ENCODE results near the gene ANKRD24.
"Not testable (repeated sequence)": the region's sequence is repeated elsewhere in the genome, so short reads cannot be mapped to it uniquely, and the experiment has no call there.

The ANKRD24 gene

DNA sequence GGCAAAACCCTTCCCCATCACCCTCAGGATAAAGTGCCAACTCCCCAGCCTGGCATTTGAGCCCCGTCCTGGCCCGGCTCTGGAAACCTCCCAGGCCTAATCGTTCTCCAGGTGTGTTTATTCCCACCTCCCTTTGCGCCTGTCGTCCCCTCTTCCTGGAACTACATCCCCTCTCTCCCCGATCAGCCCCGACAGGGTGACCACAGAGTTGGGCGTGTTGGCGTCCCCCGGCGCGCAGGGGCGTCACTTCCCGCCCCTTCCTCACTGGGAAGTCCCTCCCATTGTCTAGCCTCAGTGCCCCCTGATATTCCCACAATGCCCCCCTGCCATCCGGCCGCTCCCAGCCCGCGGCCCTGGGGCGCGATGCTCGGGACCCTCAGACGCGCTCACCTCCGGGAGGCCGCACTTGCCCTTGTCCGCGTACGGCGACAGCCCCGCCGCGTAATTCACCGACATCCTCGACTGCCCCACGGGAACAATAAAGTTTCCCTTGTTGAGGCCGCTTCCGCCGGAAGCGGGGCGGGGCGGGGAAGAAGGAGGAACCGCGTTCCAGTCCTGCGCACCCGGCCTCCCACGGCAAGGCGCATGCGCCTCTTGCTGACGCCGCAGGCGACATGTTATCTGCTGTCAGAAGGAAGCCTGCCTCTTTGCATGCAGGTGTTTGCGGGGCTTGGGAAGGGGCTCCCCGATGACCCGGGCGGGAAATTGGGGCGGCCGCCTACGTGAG, at the start of gene ANKRD24, which contains the start of gene SIRT6:
Gene ANKRD24 (plus strand): TSS at position 606 of the 727 bp plus-strand sequence. CDS start 3,737 bp downstream, outside the sequence.
Gene SIRT6 (minus strand): TSS at position 480 of the 727 bp plus-strand sequence. CDS start 24 bp downstream, at position 456.
- peak; percentile 90 to 93 for DNase-seq (ENCODE audit: low read depth in 2 of 2)

DNA sequence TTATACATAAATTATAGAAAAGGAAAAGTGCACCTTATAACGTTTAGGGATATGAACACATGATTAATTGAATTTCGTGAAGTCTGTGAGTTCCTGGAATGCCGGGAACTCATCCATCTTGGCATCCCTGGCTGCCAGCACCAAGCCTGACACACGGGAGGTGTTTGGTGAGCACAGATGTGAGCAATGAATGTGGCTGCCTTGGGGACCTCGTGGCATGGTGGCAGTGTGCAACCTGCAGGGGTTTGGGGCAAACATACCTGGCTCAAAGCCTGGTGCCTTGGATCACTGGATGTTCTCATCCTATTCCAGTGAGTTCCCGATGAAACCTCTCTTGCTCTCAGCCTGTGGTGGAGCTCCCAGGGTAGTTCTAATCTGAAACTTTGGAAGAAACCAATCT, 48.1 kb upstream of the ANKRD24 start:
- no peak for DNase-seq (ENCODE audit: low read depth in 2 of 2)

DNA sequence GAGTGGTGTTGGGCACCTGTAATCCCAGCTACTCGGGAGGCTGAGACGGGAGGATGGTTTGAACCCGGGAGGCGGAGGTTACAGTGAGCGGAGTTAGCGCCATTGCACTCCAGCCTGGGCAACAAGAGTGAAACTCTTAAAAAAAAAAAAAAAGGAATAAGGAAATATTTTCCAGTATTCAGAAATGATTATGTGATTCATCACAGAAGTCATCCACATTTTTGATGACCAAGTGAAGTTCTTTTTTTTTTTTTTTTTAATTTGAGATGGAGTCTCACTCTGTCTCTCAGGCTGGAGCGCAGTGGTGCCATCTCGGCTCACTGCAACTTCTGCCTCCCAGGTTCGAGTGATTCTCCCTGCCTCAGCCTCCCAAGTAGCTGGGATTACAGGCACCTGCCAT, 47.1 kb upstream of the ANKRD24 start:
- not testable (repeated sequence) for DNase-seq (ENCODE audit: low read depth in 2 of 2)

DNA sequence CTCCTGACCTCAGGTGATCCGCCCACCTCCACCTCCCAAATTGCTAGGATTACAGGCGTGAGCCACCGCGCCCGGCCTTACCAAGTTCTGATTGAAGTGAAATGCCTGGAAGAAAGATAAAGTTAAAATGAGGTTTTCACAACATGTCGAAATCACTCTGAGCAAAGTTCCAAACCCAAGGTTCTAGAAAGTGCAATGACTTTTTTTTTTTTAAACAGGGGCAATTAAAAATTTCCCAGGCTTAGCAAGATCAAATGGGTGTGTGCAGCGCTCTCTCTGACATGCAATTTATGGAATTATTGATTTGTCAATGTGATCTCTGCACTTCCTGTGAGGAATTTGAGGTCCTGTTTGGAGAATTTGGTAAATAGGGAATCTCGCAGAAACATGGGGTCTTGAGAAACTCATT, 45.8 kb upstream of the ANKRD24 start:
- DNase-seq (ENCODE audit: low read depth in 2 of 2) = no peak

DNA sequence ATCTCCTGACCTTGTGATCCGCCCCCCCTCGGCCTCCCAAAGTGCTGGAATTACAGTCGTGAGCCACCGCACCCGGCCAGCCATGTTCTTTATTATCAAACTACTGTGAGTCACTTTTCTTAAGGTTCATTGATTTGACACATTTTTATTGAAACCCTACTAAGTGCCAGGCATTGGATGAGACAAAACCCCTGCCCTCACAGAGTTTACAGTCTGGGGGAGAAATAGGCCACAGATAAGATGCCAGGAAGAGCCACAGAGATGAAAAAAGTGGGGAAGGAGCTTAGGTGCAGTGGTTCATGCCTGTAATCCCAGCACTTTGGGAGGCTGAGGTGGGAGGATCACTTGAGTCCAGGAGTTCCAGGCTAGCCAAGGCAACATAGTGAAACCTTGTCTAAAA, 44.0 kb upstream of the ANKRD24 start:
- no peak for DNase-seq (ENCODE audit: low read depth in 2 of 2)

DNA sequence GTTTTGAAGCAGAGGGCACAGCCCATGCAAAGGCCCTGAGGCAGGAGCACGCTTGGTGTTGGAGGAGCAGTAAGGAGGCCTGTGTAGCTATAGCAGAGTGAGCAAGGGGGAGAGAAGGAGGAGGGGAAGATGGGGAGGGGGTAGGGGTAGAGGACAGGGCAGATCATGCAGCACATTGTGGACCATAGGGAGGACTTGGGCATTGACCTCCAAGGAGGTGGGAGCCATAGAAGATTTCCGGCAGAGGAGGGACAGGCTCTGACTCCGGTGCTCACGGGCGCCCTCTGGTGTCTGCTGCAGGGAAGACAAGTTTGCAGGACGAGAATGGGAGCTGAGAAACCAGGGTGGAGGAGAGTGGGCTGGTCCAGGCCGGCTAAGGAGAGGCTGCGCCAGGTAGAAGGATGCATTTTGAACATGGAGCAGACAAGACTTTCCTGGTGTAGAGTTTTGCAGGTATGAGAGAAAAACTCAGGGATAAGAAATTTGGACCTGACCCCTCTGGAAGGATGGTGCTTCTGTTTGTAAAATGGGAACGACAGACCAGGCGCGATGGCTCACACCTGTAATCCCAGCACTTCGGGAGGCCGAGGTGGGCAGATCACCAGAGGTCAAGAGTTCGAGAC, 42.8 kb upstream of the ANKRD24 start:
- DNase-seq (ENCODE audit: low read depth in 2 of 2) = peak; percentile 79 to 80

DNA sequence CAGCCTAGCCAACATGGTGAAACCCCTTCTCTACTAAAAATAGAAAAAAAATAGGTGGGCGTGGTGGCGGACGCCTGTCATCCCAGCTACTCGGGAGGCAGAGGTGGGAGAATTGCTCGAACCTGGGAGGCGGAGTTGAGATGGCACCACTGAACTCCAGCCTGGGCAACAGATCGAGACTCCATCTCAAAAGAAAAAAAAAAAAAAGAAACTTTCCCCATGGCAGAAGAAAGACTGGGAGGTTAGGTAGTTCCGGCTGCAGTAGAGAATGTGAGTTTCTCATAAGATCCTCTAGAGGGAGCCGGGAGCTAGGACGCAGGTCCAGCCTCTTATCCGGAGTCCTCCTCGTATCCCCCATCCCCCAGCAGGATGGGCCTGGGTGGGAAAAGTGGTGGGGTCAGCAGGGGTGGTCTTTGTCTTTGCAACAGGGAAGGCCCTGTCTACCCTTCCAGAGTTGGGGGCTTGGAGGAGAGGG, 42.2 kb upstream of the ANKRD24 start:
- no peak for DNase-seq (ENCODE audit: low read depth in 2 of 2)

DNA sequence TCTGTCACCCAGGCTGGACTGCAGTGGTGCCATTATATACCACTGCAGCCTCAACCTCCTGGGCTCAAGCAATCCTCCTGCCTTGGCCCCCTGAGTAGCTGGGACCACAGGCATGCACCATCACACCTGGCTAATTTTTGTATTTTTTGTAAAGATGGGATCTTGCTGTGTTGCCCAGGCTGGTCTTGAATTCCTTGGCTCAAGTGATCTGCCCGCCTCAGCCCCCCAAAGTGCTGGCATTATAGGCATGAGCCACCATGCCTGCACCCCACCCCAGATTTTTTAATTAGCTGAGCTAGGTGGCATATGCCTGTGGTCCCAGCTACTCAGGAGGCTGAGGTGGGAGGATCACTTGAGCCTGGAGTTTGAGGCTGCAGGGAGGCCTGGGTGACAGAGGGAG, 39.6 kb upstream of the ANKRD24 start:
- DNase-seq (ENCODE audit: low read depth in 2 of 2) = not testable (repeated sequence)

DNA sequence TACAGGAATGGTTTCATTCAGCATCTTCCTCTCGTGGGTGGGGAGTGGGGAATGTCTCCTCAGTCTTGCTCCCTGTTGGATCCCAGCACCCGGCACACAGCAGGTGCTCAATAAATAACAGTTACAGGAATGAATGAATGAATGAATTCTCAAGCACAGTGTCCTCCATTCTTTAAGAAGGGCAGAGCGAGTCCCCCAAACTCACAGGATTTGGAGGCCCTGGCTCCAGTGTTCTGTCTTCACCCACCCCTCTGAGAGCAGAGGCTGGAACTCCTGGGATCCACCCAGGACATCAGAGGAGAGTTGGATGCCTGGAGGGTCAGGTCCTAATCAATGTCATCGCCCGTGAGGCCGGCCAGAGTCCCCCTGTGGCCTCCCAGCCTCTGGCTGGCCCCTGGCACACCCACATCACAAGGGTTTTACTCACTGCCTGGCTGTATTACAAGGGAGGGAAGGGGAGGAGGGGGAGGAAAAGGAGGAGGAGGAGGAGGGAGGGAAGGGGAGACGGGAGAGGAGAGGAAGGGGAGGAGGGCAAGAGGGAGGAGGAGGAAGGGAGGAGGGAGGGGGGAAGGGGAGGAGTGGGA, 37.7 kb upstream of the ANKRD24 start:
- no peak for DNase-seq (ENCODE audit: low read depth in 2 of 2)

DNA sequence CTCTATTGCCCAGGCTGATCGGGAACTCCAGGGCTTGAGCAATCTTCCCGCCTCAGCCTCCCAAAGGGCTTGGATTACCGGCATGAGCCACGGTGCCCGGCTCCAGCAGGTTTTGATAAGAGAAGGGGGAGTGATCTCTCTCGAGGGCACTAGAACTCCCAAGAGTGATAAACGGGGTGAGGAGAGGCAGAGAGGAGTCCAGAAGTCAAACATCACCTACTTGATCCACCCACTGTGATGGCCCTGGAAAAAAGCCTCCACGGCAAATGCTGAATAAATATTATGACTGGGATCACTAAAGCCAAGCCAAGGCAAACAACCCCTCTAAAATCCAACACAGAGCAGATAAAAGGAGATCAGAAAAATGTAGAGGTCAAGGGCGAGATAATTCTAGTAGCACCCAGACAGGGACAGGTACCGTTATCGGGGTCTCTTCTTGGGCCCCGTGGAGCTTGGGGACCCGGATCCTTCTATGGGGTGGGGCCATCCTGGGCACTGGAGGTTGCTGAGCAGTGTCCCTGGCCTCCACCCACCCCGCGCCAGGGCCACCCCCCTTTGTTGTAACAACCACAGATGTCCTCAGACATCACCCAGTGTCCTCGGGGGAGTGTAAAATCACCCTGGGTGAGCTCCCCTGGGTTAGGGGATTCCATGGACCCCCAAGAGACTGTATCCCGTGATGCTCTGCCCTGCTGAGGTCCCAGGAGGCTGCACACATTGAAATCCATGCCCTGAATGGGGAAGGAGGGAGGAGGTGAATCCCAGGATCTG, 32.8 kb upstream of the ANKRD24 start:
- DNase-seq (ENCODE audit: low read depth in 2 of 2) = no peak

DNA sequence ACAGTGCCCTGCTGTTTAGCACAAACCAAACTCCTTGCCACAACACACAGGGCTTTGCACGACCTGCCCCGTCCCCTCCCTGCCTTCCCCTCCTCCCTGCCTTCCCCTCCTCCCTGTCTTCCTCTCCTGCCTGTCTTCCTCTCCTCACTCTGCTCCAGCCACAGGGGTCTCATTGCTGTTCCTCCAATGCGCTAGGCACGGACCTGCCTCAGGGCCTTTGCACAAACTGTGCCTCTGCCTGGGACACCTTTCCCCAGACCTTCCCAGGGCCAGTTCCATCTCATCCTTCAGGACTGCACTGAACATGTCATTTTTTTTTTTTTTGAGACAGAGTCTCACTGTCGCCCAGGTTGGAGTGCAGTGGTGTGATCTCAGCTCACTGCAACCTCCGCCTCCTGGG, 30.9 kb upstream of the ANKRD24 start:
- no peak for DNase-seq (ENCODE audit: low read depth in 2 of 2)

DNA sequence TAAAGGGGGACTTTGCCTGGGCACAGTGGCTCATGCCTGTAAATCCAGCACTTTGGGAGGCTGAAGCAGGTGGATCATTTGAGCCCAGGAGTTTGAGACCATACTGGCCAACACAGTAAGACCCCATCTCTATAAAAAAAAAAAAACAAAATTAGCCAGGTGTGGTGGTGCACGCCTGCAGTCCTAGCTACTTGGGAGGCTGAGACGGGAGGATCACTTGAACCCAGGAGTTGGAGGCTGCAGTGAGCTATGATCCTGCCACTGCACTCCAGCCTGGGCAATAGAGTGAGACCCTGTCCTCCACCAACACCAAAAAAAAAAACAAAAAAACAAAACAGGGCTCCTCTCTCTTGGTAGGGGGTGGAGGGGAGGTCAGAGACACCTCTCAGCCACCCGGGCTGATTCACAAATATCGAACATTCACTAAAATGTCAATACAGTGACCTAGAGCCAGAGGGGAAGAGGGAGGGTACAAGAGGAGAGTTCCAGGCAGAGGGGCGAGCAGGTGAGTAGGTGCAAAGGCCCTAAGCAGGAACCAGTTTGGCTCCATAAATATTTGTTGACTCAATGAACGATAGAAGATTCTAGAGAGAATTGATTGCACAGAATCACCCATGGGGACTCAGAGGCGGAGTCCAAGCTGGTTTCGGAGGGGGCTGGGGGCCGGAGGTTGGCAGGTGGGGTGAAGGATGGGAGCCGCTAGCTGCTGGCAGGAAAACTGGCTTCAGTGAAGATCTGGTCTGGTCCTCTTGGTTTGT, 30.1 kb upstream of the ANKRD24 start:
- DNase-seq (ENCODE audit: low read depth in 2 of 2) = no peak

DNA sequence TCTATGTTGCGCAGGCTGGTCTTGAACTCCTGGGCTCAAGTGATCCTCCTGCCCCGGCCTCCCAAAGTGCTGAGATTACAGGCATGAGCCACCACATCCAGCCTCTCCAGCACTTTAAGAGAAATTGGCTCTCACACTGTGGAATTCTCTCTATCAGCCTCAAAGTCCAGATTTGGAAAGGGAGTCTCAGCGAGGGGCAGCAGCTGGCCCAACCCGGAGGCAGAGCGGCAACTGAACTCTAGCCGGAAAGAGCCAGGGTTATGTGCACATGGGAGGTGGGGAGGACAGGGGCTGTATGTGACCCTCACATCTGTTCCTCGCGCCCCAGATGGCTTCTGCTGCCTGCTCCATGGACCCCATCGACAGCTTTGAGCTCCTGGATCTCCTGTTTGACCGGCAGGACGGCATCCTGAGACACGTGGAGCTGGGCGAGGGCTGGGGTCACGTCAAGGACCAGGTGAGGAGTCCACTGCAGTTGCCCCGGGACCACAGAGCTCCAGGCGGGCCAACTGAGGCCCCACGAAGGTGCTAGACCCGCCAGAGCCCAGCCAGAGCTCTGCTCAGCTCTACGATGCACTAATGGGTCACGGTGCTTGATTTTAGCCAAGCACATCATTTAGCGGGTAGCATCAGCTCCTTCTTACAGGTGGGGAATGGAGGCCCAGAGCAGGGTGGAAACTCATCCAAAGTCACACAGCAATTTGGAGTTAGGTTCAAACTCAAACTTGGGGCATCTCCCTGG, 27.7 kb upstream of the ANKRD24 start:
- no peak for DNase-seq (ENCODE audit: low read depth in 2 of 2)

DNA sequence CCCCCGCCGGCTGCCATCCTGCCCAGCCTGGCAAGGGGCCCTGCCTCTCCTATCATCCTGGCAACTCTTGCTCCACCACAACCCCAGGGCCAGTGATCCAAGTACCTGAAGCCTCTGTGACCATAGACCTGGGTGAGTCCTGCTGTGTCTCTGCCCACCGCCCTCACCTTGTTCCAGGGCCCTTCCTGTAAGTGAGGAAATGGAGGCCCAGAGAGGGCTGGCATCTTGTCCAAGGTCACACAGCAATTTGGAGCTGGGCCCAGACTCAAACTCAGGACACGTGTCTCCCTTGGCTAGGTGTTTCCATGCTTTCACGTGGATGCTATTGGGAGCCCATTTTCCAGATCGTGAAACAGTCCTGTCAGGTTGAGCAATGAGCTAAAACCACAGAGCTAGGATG, 25.3 kb upstream of the ANKRD24 start:
- no peak for DNase-seq (ENCODE audit: low read depth in 2 of 2)

DNA sequence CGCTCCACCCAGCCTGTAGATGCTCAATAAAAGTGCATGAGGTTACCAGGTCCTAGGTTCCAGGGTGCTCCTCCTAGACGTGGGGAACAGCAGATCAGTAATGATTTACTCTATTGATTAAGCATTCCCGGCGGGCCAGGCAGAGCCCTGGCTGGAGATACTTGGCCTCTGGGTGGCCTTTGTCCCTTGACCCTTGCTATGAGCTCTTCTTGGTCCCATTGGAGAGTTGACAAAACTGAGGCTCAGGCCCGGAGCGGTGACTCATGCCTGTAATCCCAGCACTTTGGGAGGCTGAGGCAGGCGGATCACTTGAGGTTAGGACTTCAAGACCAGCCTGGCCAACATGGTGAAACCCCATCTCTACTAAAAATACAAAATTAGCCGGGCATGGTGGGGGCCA, 24.5 kb upstream of the ANKRD24 start:
- DNase-seq (ENCODE audit: low read depth in 2 of 2) = not testable (repeated sequence)

DNA sequence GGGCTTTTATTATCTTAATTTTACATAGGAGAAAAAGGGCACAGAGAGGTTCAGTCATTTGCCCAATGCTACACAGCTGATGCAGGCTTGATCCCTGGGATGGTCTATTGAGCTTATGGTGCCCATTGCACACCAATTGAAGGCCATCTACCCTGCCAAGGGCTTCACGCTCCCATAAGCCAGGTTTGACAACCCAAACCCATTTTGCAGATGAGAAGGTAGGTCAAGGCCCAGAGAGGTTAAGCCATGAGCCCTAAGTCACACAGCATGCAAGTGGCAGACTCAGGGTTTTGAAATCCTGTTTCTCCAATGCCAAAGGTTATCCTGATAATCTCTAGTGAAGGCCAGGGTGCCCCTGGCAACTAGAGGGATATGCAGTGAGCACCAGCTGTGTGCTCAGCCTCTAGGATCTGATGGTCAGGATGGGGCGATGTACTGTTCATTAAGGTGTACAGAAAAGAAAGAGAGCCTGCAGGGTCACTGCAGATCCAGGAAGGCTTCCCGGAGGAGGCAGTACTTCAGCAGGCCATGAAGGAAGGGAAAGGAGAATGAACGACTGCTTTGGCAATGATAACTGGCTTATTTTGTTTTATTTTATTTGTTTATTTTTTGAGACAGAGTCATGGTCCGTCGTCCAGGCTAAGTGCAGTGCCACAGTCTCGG, 20.9 kb upstream of the ANKRD24 start:
- DNase-seq (ENCODE audit: low read depth in 2 of 2) = no peak

DNA sequence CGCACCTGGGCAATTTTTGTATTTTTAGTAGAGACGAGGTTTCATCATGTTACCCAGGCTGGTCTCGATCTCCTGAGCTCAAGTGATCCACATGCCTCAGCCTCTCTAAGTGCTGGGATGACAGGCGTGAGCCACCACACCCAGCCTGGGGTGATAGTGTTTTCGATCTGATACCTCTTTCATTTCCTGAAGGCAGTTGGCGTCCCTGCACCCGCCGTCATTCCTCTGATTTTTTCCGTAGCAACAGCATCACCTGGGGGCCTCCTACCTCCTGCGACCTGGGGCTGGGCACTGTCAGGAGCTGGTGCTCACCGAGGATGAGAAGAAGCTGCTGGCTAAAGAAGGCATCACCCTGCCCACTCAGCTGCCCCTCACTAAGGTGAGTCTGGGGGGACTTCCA, 18.2 kb upstream of the ANKRD24 start:
- no peak for DNase-seq (ENCODE audit: low read depth in 2 of 2)

DNA sequence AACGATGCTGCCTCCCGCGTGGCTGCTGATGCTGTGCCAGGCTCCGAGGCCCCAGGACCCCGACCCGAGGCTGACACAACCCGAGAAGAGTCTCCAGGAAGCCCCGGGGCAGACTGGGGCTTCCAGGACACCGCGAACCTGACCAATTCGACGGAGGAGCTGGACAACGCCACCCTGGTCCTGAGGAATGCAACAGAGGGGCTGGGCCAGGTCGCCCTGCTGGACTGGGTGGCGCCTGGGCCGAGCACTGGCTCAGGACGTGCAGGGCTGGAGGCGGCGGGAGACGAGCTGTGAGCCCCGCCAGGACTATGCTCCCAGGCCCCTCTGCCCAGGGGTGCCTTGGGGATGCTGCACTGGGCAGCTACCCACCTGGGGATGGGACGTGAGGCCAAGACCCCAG, 10.8 kb upstream of the ANKRD24 start:
- no peak for DNase-seq (ENCODE audit: low read depth in 2 of 2)

DNA sequence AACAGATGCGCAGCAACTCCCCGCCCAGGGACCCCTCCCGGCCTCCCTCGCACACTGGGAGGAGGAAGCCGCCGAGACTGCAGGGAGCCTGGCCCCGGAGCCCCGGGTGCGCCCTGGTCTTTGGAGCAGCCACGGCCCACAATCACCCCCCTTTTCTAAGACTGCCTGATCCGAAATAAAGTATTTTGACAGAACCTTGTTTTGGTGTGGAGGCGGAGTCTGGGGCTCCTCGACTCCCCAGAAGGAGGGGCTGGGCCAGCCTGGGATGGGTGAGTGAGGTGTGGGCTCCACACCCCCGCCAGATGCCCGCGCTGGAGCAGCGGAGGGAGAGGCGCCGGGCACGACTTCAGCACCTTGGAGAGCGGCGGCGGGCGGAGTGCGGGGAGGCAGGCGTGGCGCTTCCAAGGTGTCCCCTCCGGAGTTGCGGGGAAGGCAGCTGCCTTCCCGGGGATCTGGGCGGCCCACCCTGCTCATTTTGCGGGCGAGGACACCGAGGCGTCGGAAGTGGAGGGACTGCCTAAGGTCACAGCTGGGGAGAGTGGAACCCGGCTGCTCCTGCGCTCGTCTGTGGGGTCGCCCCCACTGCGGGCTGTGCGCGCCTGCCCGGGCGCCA, 9.5 kb upstream of the ANKRD24 start:
- DNase-seq (ENCODE audit: low read depth in 2 of 2) = peak; percentile 24 to 40
